Measurements from ENCODE around the gene RETREG3.

The RETREG3 gene

DNA sequence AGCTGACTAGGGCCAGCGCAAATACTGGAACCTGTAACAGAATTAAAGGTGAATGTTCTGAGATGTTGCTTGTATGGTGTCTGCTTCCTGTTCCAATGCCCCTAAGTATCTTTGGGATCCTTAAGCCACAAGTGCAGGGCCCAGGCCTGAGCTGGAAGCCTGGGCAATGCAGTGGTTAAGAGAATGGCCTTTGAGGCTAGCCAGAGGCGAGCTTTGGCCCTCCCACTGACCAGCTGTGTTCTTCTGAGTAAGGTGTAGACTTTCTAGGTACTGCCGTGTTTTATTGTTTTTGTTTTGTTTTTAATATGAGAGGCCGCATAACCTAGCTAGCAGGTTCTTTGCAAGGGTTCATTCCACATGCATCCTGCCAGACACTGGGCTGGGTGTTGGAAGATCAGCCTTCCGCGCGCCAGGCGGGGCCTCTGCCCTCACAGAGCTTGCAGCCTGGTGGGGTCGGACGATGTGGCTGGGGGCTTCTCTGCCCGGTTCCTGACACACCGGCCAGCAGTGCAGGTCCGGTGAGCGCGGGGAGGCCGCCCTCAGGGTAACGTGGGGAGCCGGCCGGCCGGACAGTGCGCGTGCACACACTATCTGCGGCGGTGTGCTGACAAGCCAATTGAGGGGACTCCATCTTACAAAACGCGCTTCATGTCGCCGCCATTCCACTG, 42.8 kb downstream of the RETREG3 start:
- H3K9me3 ChIP-seq (replicated peaks; ENCODE audit: insufficient read depth, low read length), result no peaks in the 10 kb centered on the region
- H3K4me1 ChIP-seq (ENCODE audit: low read length), result peaks cover 17% of the 10 kb centered on the region
- H3K79me2 ChIP-seq (ENCODE audit: low read length), result peaks cover 70% of the 10 kb centered on the region
- TF ChIP-seq EZH2 (optimal IDR thresholded peaks at IDR 0.05; ENCODE audit: low read depth, low read length), result no peak
- TF ChIP-seq, protein P1, sequence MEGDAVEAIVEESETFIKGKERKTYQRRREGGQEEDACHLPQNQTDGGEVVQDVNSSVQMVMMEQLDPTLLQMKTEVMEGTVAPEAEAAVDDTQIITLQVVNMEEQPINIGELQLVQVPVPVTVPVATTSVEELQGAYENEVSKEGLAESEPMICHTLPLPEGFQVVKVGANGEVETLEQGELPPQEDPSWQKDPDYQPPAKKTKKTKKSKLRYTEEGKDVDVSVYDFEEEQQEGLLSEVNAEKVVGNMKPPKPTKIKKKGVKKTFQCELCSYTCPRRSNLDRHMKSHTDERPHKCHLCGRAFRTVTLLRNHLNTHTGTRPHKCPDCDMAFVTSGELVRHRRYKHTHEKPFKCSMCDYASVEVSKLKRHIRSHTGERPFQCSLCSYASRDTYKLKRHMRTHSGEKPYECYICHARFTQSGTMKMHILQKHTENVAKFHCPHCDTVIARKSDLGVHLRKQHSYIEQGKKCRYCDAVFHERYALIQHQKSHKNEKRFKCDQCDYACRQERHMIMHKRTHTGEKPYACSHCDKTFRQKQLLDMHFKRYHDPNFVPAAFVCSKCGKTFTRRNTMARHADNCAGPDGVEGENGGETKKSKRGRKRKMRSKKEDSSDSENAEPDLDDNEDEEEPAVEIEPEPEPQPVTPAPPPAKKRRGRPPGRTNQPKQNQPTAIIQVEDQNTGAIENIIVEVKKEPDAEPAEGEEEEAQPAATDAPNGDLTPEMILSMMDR (IDR thresholded peaks at IDR 0.05; ENCODE audit: low read length), result no peak
- no peak for TF ChIP-seq EZH2phosphoT487 (IDR thresholded peaks at IDR 0.05; ENCODE audit: low read length)
- no peak for DNase-seq
- peaks cover 13% of the 10 kb centered on the region; the same call in 1 of the 2 replicates for H3F3A ChIP-seq (ENCODE audit: insufficient read depth, low read length)
- H4K20me1 ChIP-seq (ENCODE audit: insufficient read depth, low read length), result no peaks in the 10 kb centered on the region
- H2AFZ ChIP-seq (ENCODE audit: low read length), result peak overlapping the region; percentile 69
- no peaks in the 10 kb centered on the region for H3K9me2 ChIP-seq (replicated peaks; ENCODE audit: insufficient read depth, low read length)
- peak overlapping the region; percentile 97 for H3K4me3 ChIP-seq (ENCODE audit: low read length)
- H3K27me3 ChIP-seq (replicated peaks; ENCODE audit: insufficient read depth, low read length), result no peaks in the 10 kb centered on the region
- peaks cover 3% of the 10 kb centered on the region; the same call in 1 of the 2 replicates for H3K36me3 ChIP-seq (replicated peaks; ENCODE audit: insufficient read depth, low read length)
- peak overlapping the region; percentile 22; the same call in 1 of the 2 replicates for H3K27ac ChIP-seq (ENCODE audit: low read length)
- peak overlapping the region; percentile 94 for H3K4me2 ChIP-seq (ENCODE audit: low read depth, low read length)
- peak overlapping the region; percentile 80; the same call in 1 of the 2 replicates for H3K9ac ChIP-seq (ENCODE audit: low read length)

DNA sequence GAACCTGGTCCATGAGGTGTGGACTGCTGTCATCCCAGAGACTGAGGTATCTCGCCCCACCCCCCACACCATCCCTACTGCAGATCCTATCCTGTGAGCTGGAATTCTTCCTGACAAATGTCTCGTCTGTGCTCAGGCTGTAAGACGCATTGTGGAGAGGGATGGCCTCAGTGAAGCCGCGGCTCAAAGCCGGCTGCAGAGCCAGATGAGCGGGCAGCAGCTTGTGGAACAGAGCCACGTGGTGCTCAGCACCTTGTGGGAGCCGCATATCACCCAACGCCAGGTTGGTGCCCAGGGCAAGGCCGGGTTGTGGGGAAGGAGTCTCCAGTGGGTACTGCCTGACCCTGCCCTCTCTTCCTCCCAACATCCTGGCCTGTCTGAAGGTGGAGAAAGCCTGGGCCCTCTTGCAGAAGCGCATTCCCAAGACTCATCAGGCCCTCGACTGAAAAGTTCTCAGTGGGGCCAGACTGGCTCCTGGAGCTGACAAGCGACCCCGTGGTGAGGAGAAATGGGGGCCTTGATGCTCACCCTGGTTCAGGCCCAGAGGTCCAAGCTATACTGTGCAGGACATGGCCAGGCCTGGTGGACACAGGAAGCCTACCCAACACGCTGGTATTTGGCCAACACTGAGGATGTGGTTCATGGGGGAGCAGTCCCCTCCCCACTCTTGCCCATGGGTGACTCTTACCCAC, 43.5 kb downstream of the RETREG3 start:
- no peaks in the 10 kb centered on the region for H3K9me2 ChIP-seq (replicated peaks; ENCODE audit: insufficient read depth, low read length)
- no peak overlapping the region for H3K4me3 ChIP-seq (ENCODE audit: low read length)
- no peak overlapping the region for H3K9ac ChIP-seq (ENCODE audit: low read length)
- peaks cover 69% of the 10 kb centered on the region for H3K79me2 ChIP-seq (ENCODE audit: low read length)
- TF ChIP-seq, protein P1 (IDR thresholded peaks at IDR 0.05; ENCODE audit: low read length), result no peak
- no peak for TF ChIP-seq EZH2 (optimal IDR thresholded peaks at IDR 0.05; ENCODE audit: low read depth, low read length)
- no peaks in the 10 kb centered on the region for H3K9me3 ChIP-seq (replicated peaks; ENCODE audit: insufficient read depth, low read length)
- DNase-seq, result no peak
- H3F3A ChIP-seq (ENCODE audit: insufficient read depth, low read length), result peaks cover 15% of the 10 kb centered on the region; the same call in 1 of the 2 replicates
- H2AFZ ChIP-seq (ENCODE audit: low read length), result no peak overlapping the region
- no peaks in the 10 kb centered on the region for H3K27me3 ChIP-seq (replicated peaks; ENCODE audit: insufficient read depth, low read length)
- peaks cover 17% of the 10 kb centered on the region for H3K4me1 ChIP-seq (ENCODE audit: low read length)
- H3K4me2 ChIP-seq (ENCODE audit: low read depth, low read length), result no peak overlapping the region
- no peaks in the 10 kb centered on the region for H4K20me1 ChIP-seq (ENCODE audit: insufficient read depth, low read length)
- no peak overlapping the region for H3K27ac ChIP-seq (ENCODE audit: low read length)
- H3K36me3 ChIP-seq (replicated peaks; ENCODE audit: insufficient read depth, low read length), result 0 out of 2 replicates have a peak, but pooled peaks cover 3% of the 10 kb centered on the region

DNA sequence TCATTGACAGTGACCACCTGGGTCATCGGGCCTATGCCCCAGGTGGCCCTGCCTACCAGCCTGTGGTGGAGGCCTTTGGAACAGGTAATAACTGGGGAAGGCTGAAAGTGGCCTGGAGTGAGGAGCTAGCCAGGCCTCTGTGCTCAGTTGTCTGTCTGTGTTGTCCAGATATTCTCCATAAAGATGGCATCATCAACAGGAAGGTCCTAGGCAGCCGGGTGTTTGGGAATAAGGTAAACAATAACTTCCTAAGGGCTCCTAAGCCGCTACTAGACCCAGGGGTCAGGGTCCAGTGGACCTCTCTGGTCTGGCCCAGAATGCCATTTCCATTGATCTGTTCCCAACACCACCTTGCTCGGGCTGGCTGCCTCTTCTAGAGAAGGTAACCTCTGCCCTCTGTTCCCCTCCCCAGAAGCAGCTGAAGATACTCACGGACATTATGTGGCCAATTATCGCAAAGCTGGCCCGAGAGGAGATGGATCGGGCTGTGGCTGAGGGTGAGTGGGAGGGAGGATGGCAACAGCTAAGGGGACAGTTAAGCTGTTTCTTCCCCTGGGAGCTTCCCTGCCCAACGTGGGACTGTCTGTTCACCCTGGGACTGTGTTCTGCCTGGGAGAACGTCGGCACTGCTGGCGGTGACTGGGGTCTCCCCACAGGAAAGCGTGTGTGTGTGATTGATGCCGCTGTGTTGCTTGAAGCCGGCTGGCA, 44.2 kb downstream of the RETREG3 start:
- H3K79me2 ChIP-seq (ENCODE audit: low read length), result peaks cover 64% of the 10 kb centered on the region
- H3K36me3 ChIP-seq (replicated peaks; ENCODE audit: insufficient read depth, low read length), result 0 out of 2 replicates have a peak, but pooled peaks cover 3% of the 10 kb centered on the region
- no peak overlapping the region for H3K27ac ChIP-seq (ENCODE audit: low read length)
- no peak overlapping the region for H3K4me3 ChIP-seq (ENCODE audit: low read length)
- H2AFZ ChIP-seq (ENCODE audit: low read length), result no peak overlapping the region
- H3K9me3 ChIP-seq (replicated peaks; ENCODE audit: insufficient read depth, low read length), result no peaks in the 10 kb centered on the region
- H3F3A ChIP-seq (ENCODE audit: insufficient read depth, low read length), result peaks cover 15% of the 10 kb centered on the region
- TF ChIP-seq, protein P1 (IDR thresholded peaks at IDR 0.05; ENCODE audit: low read length), result no peak
- TF ChIP-seq EZH2 (optimal IDR thresholded peaks at IDR 0.05; ENCODE audit: low read depth, low read length), result no peak
- TF ChIP-seq EZH2phosphoT487 (IDR thresholded peaks at IDR 0.05; ENCODE audit: low read length), result no peak
- no peaks in the 10 kb centered on the region for H3K9me2 ChIP-seq (replicated peaks; ENCODE audit: insufficient read depth, low read length)
- no peaks in the 10 kb centered on the region for H3K27me3 ChIP-seq (replicated peaks; ENCODE audit: insufficient read depth, low read length)
- no peak overlapping the region for H3K9ac ChIP-seq (ENCODE audit: low read length)
- no peak for DNase-seq
- H3K4me1 ChIP-seq (ENCODE audit: low read length), result peaks cover 17% of the 10 kb centered on the region
- no peaks in the 10 kb centered on the region for H4K20me1 ChIP-seq (ENCODE audit: insufficient read depth, low read length)
- no peak overlapping the region for H3K4me2 ChIP-seq (ENCODE audit: low read depth, low read length)

Measured in MM.1S (cell line).